HepG2 (cell line): Measurements from ENCODE around the gene MYLK. TPM values are rescaled to one million over a fixed set of nuclear protein-coding genes. Genes with fewer than 3 reads are reported as not detected.

Source experiments
- ATAC-seq: fragments of 200-7000 bp; cut with Tn5 transposase; 3 replicates; pipeline ENCODE4 v1.9.1; 2020; ENCODE audit warnings: mild to moderate bottlenecking, moderate library complexity
- BruUV-seq: library from RNA; stranded (reverse); fragments of 400-500 nt; replicated peaks from 2 replicates; lab custom pipeline; 2021; lab: Mats Ljungman, UMichigan
- CTCF ChIA-PET: fragments of 300-600 bp; formaldehyde crosslinking; extraction: SDS; loops from one replicate; lab custom pipeline; 2021; ENCODE audit warnings: low total read pairs, inconsistent platforms, low intra/inter-chr PET ratio; lab: Yijun Ruan, JAX
- POLR2A ChIA-PET: fragments of 350-600 bp; sonication (Branson Sonifier 250); formaldehyde crosslinking; loops from one replicate; lab custom pipeline; 2020; ENCODE audit warnings: antibody characterized with exemption, inconsistent platforms; lab: Yijun Ruan, JAX
- DNase-seq: peaks from one replicate; pipeline ENCODE4 v3.0.0-alpha.2; 2015; ENCODE audit warnings: low spot score
- FAIRE-seq: peaks from 3 replicates; lab custom pipeline; 2011; peaks lifted over from hg19 to GRCh38; lab: Jason Lieb, UNC
- H2AFZ ChIP-seq: one replicate; pipeline ENCODE4 v1.6.1; 2011; ENCODE audit warnings: low read length, inconsistent platforms
- H3K27ac ChIP-seq: fragments of 300-600 bp; 3 replicates; pipeline ENCODE4 v1.8.0; 2011; ENCODE audit warnings: mixed run types, mild to moderate bottlenecking, mixed read lengths, low read length, inconsistent platforms; ENCODE audit not compliant: insufficient read depth; ENCODE audit errors: extremely low read length
- H3K27me3 ChIP-seq, 2 experiments: fragments of 200-600 bp in 1 of 2; 2 replicates in 1 of 2; 3 replicates in 1 of 2; pipeline versions ENCODE4 v1.6.0 to v1.8.0; 2011; ENCODE audit warnings: low read length in 2 of 2, mild to moderate bottlenecking in 2 of 2, moderate library complexity in 2 of 2, inconsistent platforms in 1 of 2; ENCODE audit not compliant: insufficient read depth in 2 of 2, control insufficient read depth in 1 of 2
- H3K36me3 ChIP-seq, 2 experiments: fragments of 200-600 bp in 1 of 2; replicated peaks in 1 of 2; 2 replicates in 1 of 2; 3 replicates in 1 of 2; pipeline versions ENCODE4 v1.5.1 to v1.8.0; 2011; ENCODE audit warnings: low read length in 2 of 2, inconsistent platforms in 1 of 2; ENCODE audit not compliant: insufficient read depth in 2 of 2, control insufficient read depth in 1 of 2
- H3K4me1 ChIP-seq: 2 replicates; pipeline ENCODE4 v1.5.1; 2012; ENCODE audit warnings: low read length, inconsistent platforms; ENCODE audit not compliant: insufficient read depth
- H3K4me2 ChIP-seq: 2 replicates; pipeline ENCODE4 v1.6.0; 2011; ENCODE audit warnings: low read depth, low read length, inconsistent platforms
- H3K4me3 ChIP-seq, 3 experiments: fragments of 200-600 bp in 1 of 3; sonication (generic), shearing (Covaris generic) in 1 of 3; replicated peaks in 1 of 3; 2 replicates each; pipeline ENCODE4 v1.5.1; 2011 to 2016; ENCODE audit warnings: low read length in 3 of 3, inconsistent platforms in 2 of 3, low read depth in 2 of 3, mild to moderate bottlenecking in 2 of 3, control low read depth in 1 of 3, mixed read lengths in 1 of 3; ENCODE audit not compliant: insufficient read depth in 1 of 3
- H3K79me2 ChIP-seq: one replicate; pipeline ENCODE4 v1.6.1; 2011; ENCODE audit warnings: low read length, inconsistent platforms; ENCODE audit not compliant: insufficient read depth
- H3K9ac ChIP-seq: 2 replicates; pipeline ENCODE4 v1.6.0; 2011; ENCODE audit warnings: mild to moderate bottlenecking, low read depth, low read length, inconsistent platforms; ENCODE audit not compliant: insufficient read depth
- H3K9me3 ChIP-seq: 2 replicates; pipeline ENCODE4 v1.5.1; 2012; ENCODE audit warnings: mild to moderate bottlenecking, low read length
- H4K20me1 ChIP-seq: 2 replicates; pipeline ENCODE4 v1.6.0; 2011; ENCODE audit warnings: inconsistent platforms, mild to moderate bottlenecking, low read length, moderate library complexity; ENCODE audit not compliant: insufficient read depth
- EZH2 ChIP-seq: conservative IDR thresholded peaks from 2 replicates; pipeline ENCODE4 v1.6.1; 2012; ENCODE audit warnings: mild to moderate bottlenecking, low read depth, low read length, moderate library complexity
- HOXA3 ChIP-seq: sonication (generic); formaldehyde crosslinking; IDR thresholded peaks from 2 replicates; pipeline ENCODE4 v1.5.0; 2020; ENCODE audit warnings: missing genetic modification reagents
- HOXA9 ChIP-seq: sonication (generic); formaldehyde crosslinking; IDR thresholded peaks from 2 replicates; pipeline ENCODE4 v1.8.1; 2022; ENCODE audit warnings: missing genetic modification reagents, mild to moderate bottlenecking, moderate library complexity, borderline replicate concordance
- IKZF1 ChIP-seq: fragments of 450-650 bp; IDR thresholded peaks from 2 replicates; pipeline ENCODE4 v1.7.1; 2016
- RFX1 ChIP-seq: fragments of 450-650 bp; IDR thresholded peaks from 2 replicates; pipeline ENCODE4 v1.6.1; 2017
- ZNF253 ChIP-seq: sonication (generic); formaldehyde crosslinking; IDR thresholded peaks from 2 replicates; pipeline ENCODE4 v1.8.0; 2022; ENCODE audit warnings: mild to moderate bottlenecking, missing genetic modification reagents, borderline replicate concordance
- ZNF546 ChIP-seq: sonication (generic); formaldehyde crosslinking; conservative IDR thresholded peaks from 2 replicates; pipeline ENCODE4 v1.8.1; 2023; ENCODE audit warnings: mild to moderate bottlenecking, missing genetic modification reagents
- ZNF570 ChIP-seq: sonication (generic); formaldehyde crosslinking; IDR thresholded peaks from 2 replicates; pipeline ENCODE4 v1.4.0; 2020; ENCODE audit warnings: mild to moderate bottlenecking, missing genetic modification reagents, borderline replicate concordance
- ZNF607 ChIP-seq: sonication (generic); formaldehyde crosslinking; IDR thresholded peaks from 2 replicates; pipeline ENCODE4 v1.5.1; 2020; ENCODE audit warnings: missing genetic modification reagents, mild to moderate bottlenecking, borderline replicate concordance
- ZSCAN29 ChIP-seq: sonication (generic); formaldehyde crosslinking; conservative IDR thresholded peaks from 2 replicates; pipeline ENCODE4 v1.4.0; 2020; ENCODE audit warnings: mild to moderate bottlenecking, missing genetic modification reagents
- WGBS: methylation state at CpG from one replicate; pipeline ENCODE4 v1.1.6; 2017; ENCODE audit warnings: low lambda C conversion rate; 5-methylcytosine and 5-hydroxymethylcytosine counted together
- in situ Hi-C: cut with HindIII; loops from 2 replicates; pipeline ENCODE4 v1.10.0; 2017; ENCODE audit warnings: low pct_unique_long_range_greater_than_20kb; ENCODE audit not compliant: extremely low pct_ligation_motif_present
- intact Hi-C: fragments of 100-400 bp; cut with micrococcal nuclease; formaldehyde crosslinking; loops from one replicate; pipeline ENCODE4 v1.10.0; 2022; ENCODE audit not compliant: unreplicated experiment
- polyA plus RNA-seq, 8 experiments: library from polyadenylated mRNA; depleted of rRNA in 3 of 8; stranded (reverse) in 7 of 8; unstranded in 1 of 8; fragments of >200 nt; fragmentation: Illumina TruSeq in 4 of 8; extraction: Trizol in 4 of 8; gene quantifications; 2 replicates each; pipeline versions ENCODE4 v1.2.1 to v1.2.3, GENCODE V29; 2011 to 2016; ENCODE audit warnings: low read depth in 4 of 8, missing spikeins in 1 of 8, mixed read lengths in 1 of 8; ENCODE audit not compliant: insufficient read depth in 1 of 8
- total RNA-seq, 5 experiments: library from RNA; depleted of rRNA; stranded (reverse); fragments of >200 nt; fragmentation: Illumina TruSeq; extraction: Trizol; gene quantifications; 2 replicates each; pipeline ENCODE4 v1.2.3, GENCODE V29; 2016; ENCODE audit warnings: low read depth in 1 of 5
- TF ChIP-seq, protein P1 (sequence below): IDR thresholded peaks from 2 replicates; pipeline ENCODE4 v1.4.0; 2020; ENCODE audit warnings: mild to moderate bottlenecking, missing genetic modification reagents
- TF ChIP-seq, protein P2 (sequence below): sonication (generic); formaldehyde crosslinking; IDR thresholded peaks from 2 replicates; pipeline ENCODE4 v1.8.1; 2023; ENCODE audit warnings: mild to moderate bottlenecking, inconsistent platforms, moderate library complexity, missing genetic modification reagents, borderline replicate concordance

Gene MYLK
- total and polyA plus RNA-seq, 2 of the 13 experiments (the other 11 are each of a cell fraction or from before 2014, with no cell fraction given), result 10.6 to 34.9 TPM

DNA sequence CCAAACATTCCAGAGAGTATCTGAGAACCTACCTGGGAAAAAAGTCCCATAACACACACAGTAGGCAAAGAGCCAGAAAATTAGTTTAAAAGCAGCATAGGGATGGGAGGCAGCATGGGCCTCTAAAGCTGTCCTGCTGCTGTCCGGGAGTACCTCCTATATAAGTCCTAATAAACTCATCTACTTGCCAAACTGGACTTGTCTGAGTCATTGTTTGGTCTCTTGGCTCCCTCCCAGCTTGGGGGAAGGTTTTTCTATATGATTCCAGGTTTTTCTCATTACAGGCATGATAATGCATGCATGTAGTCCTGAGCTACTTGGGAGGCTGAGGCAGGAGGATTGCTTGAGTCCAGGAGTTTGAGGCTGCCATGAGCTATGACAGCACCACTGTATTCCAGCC lies 281.8 kb downstream of the MYLK start:
- no peaks in the 10 kb centered on the region for H3K79me2 ChIP-seq
- no peak overlapping the region for H3K4me3 ChIP-seq
- WGBS, result 43% methylated on average over 1 of the region's 1 CpG
- H3K27ac ChIP-seq, result no peak overlapping the region
- H3K36me3 ChIP-seq, result no peaks in the 10 kb centered on the region
- POLR2A ChIA-PET, result interaction anchor here (0.7 to 3.1 kb wide), 3 partner anchors 15 to 40 kb away, joined by 4 to 27 read pairs (median 4); partner anchors contain the start of gene HACD2
- CTCF ChIA-PET, result no interaction called here
- H4K20me1 ChIP-seq, result no peaks in the 10 kb centered on the region
- intact Hi-C loops (no loop called here), in situ Hi-C loops (no loop called here)
- H2AFZ ChIP-seq, result no peak overlapping the region
- no TSS peak for BruUV-seq
- H3K4me1 ChIP-seq, result peaks cover 77% of the 10 kb centered on the region
- DNase-seq (peak; percentile 78), ATAC-seq (no peak), FAIRE-seq (no peak)
- no peak overlapping the region for H3K9ac ChIP-seq
- H3K27me3 ChIP-seq, result no peaks in the 10 kb centered on the region
- no peaks in the 10 kb centered on the region for H3K9me3 ChIP-seq
- no peak overlapping the region for H3K4me2 ChIP-seq
- TF ChIP-seq IKZF1 (no peak), RFX1 (no peak), HOXA3 (CRISPR knock-in tag) (no peak), EZH2 (no peak), ZNF570 (no peak), ZNF607 (CRISPR knock-in tag) (no peak), ZNF253 (no peak), HOXA9 (CRISPR knock-in tag) (no peak), ZNF546 (CRISPR knock-in tag) (no peak), ZSCAN29 (CRISPR knock-in tag) (no peak)
- TF ChIP-seq, protein P1, sequence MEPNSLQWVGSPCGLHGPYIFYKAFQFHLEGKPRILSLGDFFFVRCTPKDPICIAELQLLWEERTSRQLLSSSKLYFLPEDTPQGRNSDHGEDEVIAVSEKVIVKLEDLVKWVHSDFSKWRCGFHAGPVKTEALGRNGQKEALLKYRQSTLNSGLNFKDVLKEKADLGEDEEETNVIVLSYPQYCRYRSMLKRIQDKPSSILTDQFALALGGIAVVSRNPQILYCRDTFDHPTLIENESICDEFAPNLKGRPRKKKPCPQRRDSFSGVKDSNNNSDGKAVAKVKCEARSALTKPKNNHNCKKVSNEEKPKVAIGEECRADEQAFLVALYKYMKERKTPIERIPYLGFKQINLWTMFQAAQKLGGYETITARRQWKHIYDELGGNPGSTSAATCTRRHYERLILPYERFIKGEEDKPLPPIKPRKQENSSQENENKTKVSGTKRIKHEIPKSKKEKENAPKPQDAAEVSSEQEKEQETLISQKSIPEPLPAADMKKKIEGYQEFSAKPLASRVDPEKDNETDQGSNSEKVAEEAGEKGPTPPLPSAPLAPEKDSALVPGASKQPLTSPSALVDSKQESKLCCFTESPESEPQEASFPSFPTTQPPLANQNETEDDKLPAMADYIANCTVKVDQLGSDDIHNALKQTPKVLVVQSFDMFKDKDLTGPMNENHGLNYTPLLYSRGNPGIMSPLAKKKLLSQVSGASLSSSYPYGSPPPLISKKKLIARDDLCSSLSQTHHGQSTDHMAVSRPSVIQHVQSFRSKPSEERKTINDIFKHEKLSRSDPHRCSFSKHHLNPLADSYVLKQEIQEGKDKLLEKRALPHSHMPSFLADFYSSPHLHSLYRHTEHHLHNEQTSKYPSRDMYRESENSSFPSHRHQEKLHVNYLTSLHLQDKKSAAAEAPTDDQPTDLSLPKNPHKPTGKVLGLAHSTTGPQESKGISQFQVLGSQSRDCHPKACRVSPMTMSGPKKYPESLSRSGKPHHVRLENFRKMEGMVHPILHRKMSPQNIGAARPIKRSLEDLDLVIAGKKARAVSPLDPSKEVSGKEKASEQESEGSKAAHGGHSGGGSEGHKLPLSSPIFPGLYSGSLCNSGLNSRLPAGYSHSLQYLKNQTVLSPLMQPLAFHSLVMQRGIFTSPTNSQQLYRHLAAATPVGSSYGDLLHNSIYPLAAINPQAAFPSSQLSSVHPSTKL (CRISPR knock-in tag), result peak; percentile 20; the same call in 1 of the 2 replicates
- TF ChIP-seq, protein P2, sequence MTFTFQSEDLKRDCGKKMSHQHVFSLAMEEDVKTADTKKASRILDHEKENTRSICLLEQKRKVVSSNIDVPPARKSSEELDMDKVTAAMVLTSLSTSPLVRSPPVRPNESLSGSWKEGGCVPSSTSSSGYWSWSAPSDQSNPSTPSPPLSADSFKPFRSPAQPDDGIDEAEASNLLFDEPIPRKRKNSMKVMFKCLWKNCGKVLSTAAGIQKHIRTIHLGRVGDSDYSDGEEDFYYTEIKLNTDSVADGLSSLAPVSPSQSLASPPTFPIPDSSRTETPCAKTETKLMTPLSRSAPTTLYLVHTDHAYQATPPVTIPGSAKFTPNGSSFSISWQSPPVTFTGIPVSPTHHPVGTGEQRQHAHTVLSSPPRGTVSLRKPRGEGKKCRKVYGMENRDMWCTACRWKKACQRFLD (CRISPR knock-in tag), result no peak
